Measurements from ENCODE around the gene BEX5. TPM values are rescaled to one million over a fixed set of nuclear protein-coding genes. Genes with fewer than 3 reads are reported as not detected.
"Not testable (repeated sequence)": the region's sequence is repeated elsewhere in the genome, so short reads cannot be mapped to it uniquely, and the experiment has no call there.

BEX5 gene
- total RNA-seq, 2 experiments from 2014 or later = 2.9 to 4.2 TPM

- ChIA-PET CTCF (no interaction called here), POLR2A (no interaction called here)
- Mint-ChIP-seq H3K27me3 (peaks cover 14% of the 10 kb centered on the region), H3K9me3 (no peaks in the 10 kb centered on the region), H3K36me3 (ENCODE audit: low read depth) (no peaks in the 10 kb centered on the region), H3K27ac (no peak overlapping the region), H3K4me3 (no peak overlapping the region), H3K4me1 (ENCODE audit: low read depth) (no peaks in the 10 kb centered on the region)
- intact Hi-C loops (cut with micrococcal nuclease) = no loop called here
- DNase-seq = no peak
- TF ChIP-seq CTCF (IDR thresholded peaks at IDR 0.05) = no peak
- ATAC-seq = no peak
Measured at GRCh38 chrX:102138064-102138463, 17.7 kb downstream of the BEX5 start.

GRCh38 chrX:102129473-102129872 lies 26.3 kb downstream of the BEX5 start:
- Mint-ChIP-seq H3K4me1 (ENCODE audit: low read depth) (peaks cover 4% of the 10 kb centered on the region), H3K9me3 (no peaks in the 10 kb centered on the region), H3K27me3 (peaks cover 33% of the 10 kb centered on the region), H3K4me3 (no peak overlapping the region), H3K27ac (no peak overlapping the region), H3K36me3 (ENCODE audit: low read depth) (no peaks in the 10 kb centered on the region)
- DNase-seq = no peak
- CTCF ChIA-PET = interaction anchor here (0.9 kb wide), 1 partner anchor 771 kb away, joined by 3 read pairs; no protein-coding TSS in a partner anchor
- TF ChIP-seq CTCF (IDR thresholded peaks at IDR 0.05) = peak; percentile 23
- intact Hi-C loops (cut with micrococcal nuclease) = no loop called here
- no peak for ATAC-seq
- POLR2A ChIA-PET = no interaction called here

- ChIA-PET CTCF (no interaction called here), POLR2A (no interaction called here)
- intact Hi-C loops (cut with micrococcal nuclease) = no loop called here
- no peaks in the 10 kb centered on the region for H3K9me3 Mint-ChIP-seq
- ATAC-seq (no peak), DNase-seq (no peak)
- TF ChIP-seq CTCF (IDR thresholded peaks at IDR 0.05) = no peak
- peaks cover 4% of the 10 kb centered on the region for H3K4me1 Mint-ChIP-seq (ENCODE audit: low read depth)
- H3K27me3 Mint-ChIP-seq = peaks cover 30% of the 10 kb centered on the region
- no peak overlapping the region for H3K4me3 Mint-ChIP-seq
- H3K36me3 Mint-ChIP-seq (ENCODE audit: low read depth) = no peaks in the 10 kb centered on the region
- no peak overlapping the region for H3K27ac Mint-ChIP-seq
Measured at GRCh38 chrX:102126863-102127262, 28.9 kb downstream of the BEX5 start.

GRCh38 chrX:102126080-102126818 lies 29.5 kb downstream of the BEX5 start:
- ATAC-seq; H3K27ac Mint-ChIP-seq; POLR2A ChIA-PET; H3K9me3 Mint-ChIP-seq; CTCF ChIA-PET; intact Hi-C loops (cut with micrococcal nuclease); H3K36me3 Mint-ChIP-seq (ENCODE audit: low read depth); DNase-seq; H3K4me3 Mint-ChIP-seq; H3K4me1 Mint-ChIP-seq (ENCODE audit: low read depth): not testable (repeated sequence)
- peaks cover 26% of the 10 kb centered on the region for H3K27me3 Mint-ChIP-seq

- intact Hi-C loops (cut with micrococcal nuclease); H3K4me1 Mint-ChIP-seq (ENCODE audit: low read depth); CTCF ChIA-PET; H3K36me3 Mint-ChIP-seq (ENCODE audit: low read depth); POLR2A ChIA-PET; H3K9me3 Mint-ChIP-seq; ATAC-seq; H3K27ac Mint-ChIP-seq: not testable (repeated sequence)
- H3K27me3 Mint-ChIP-seq = peaks cover 23% of the 10 kb centered on the region
- DNase-seq = peak; percentile 2
- peak within 1 kb of the TSS; percentile 35 for H3K4me3 Mint-ChIP-seq
Measured at GRCh38 chrX:102125436-102125835, 30.3 kb downstream of the BEX5 start, which contains the start of gene TCEAL2. TCEAL2 (plus strand) TSS chrX:102125679; CDS start chrX:102126831, 1,152 bp downstream.

GRCh38 chrX:102125014-102125413 lies 30.8 kb downstream of the BEX5 start:
- H3K4me1 Mint-ChIP-seq (ENCODE audit: low read depth); POLR2A ChIA-PET; ATAC-seq; DNase-seq; H3K9me3 Mint-ChIP-seq; intact Hi-C loops (cut with micrococcal nuclease); H3K27ac Mint-ChIP-seq; CTCF ChIA-PET; H3K36me3 Mint-ChIP-seq (ENCODE audit: low read depth): not testable (repeated sequence)
- Mint-ChIP-seq H3K27me3 (peaks cover 22% of the 10 kb centered on the region), H3K4me3 (peak overlapping the region; percentile 35)

Data from activated CD8-positive, alpha-beta T cell treated with anti-CD3 and anti-CD28 coated beads for 36 hours (primary cell).